CD4-positive, alpha-beta memory T cell (primary cell): ENCODE data around the gene APBB2. TPM values are rescaled to one million over a fixed set of nuclear protein-coding genes. Genes with fewer than 3 reads are reported as not detected.

Experiments
- CTCF ChIA-PET: fragments of 350-600 bp; sonication (Branson Sonifier 250); formaldehyde crosslinking; loops from one replicate; lab custom pipeline; 2021; ENCODE audit warnings: inconsistent platforms; ENCODE audit not compliant: partially characterized antibody; lab: Charles Lee
- POLR2A ChIA-PET: fragments of 350-600 bp; sonication (Branson Sonifier 250); formaldehyde crosslinking; loops from one replicate; lab custom pipeline; 2021; ENCODE audit not compliant: partially characterized antibody; lab: Charles Lee
- DNase-seq, 5 donors: peaks; one replicate each; pipeline versions ENCODE4 v3.0.0 to v3.0.0-alpha.2; 2020 to 2022; ENCODE audit warnings: mixed read lengths in 1 of 5
- H3K27ac ChIP-seq: one replicate; pipeline ENCODE4 v1.7.0; 2013; ENCODE audit warnings: low read depth, low read length
- H3K27me3 ChIP-seq: 2 replicates; pipeline ENCODE4 v1.7.0; 2013; ENCODE audit warnings: mild to moderate bottlenecking, low read length, moderate library complexity; ENCODE audit not compliant: insufficient read depth
- H3K36me3 ChIP-seq: 2 replicates; pipeline ENCODE4 v1.7.0; 2013; ENCODE audit warnings: mild to moderate bottlenecking, low read length, moderate library complexity; ENCODE audit not compliant: insufficient read depth
- H3K4me1 ChIP-seq: 2 replicates; pipeline ENCODE4 v1.7.0; 2013; ENCODE audit warnings: mild to moderate bottlenecking, low read length, moderate library complexity; ENCODE audit not compliant: insufficient read depth
- H3K4me3 ChIP-seq, 2 donors: one replicate each; pipeline ENCODE4 v1.7.0; 2013; ENCODE audit warnings: low read length in 2 of 2, mild to moderate bottlenecking in 1 of 2
- H3K9me3 ChIP-seq, 2 donors: one replicate each; pipeline ENCODE4 v1.7.0; 2013; ENCODE audit warnings: low read length in 2 of 2, control low read depth in 1 of 2; ENCODE audit not compliant: control insufficient read depth in 1 of 2
- H3K27ac Mint-ChIP-seq, 7 donors: one replicate each; pipeline ENCODE4 v1.8.0; 2020 to 2021; ENCODE audit warnings: mixed read lengths in 7 of 7, mild to moderate bottlenecking in 6 of 7, inconsistent platforms in 3 of 7, moderate library complexity in 3 of 7
- H3K27me3 Mint-ChIP-seq, 2 donors: one replicate each; pipeline ENCODE4 v1.8.0; 2020 to 2021; ENCODE audit warnings: mixed read lengths in 2 of 2
- H3K36me3 Mint-ChIP-seq, 2 donors: one replicate each; pipeline ENCODE4 v1.8.0; 2020 to 2021; ENCODE audit warnings: mixed read lengths in 2 of 2, inconsistent platforms in 1 of 2, mild to moderate bottlenecking in 1 of 2
- H3K4me1 Mint-ChIP-seq, 4 donors: one replicate each; pipeline ENCODE4 v1.8.0; 2020 to 2021; ENCODE audit warnings: mixed read lengths in 4 of 4, mild to moderate bottlenecking in 1 of 4
- H3K4me3 Mint-ChIP-seq, 8 donors: one replicate each; pipeline ENCODE4 v1.8.0; 2020 to 2021; ENCODE audit warnings: mixed read lengths in 8 of 8, mild to moderate bottlenecking in 7 of 8, moderate library complexity in 6 of 8, inconsistent platforms in 3 of 8
- H3K9me3 Mint-ChIP-seq, 8 donors: one replicate each; pipeline ENCODE4 v1.8.0; 2020 to 2021; ENCODE audit warnings: mixed read lengths in 8 of 8, mild to moderate bottlenecking in 5 of 8, inconsistent platforms in 3 of 8, moderate library complexity in 1 of 8
- intact Hi-C: fragments of 100-400 bp; cut with micrococcal nuclease; formaldehyde crosslinking; loops from one replicate; pipeline ENCODE4 v1.15.1; 2023
- polyA plus RNA-seq, 2 donors: library from polyadenylated mRNA; unstranded; fragments of 300-500 nt; fragmentation: Illumina TruSeq; gene quantifications; one replicate each; pipeline ENCODE4 v1.2.3, GENCODE V29; 2021
- total RNA-seq, 2 experiments: library from RNA; stranded (reverse); gene quantifications; one replicate each; pipeline ENCODE4 v1.2.3, GENCODE V29; 2021

The APBB2 gene
- total and polyA plus RNA-seq, 4 experiments from 2014 or later, result 0.50 to 0.58 TPM; not detected in 2

- no peaks in the 10 kb centered on the region for H3K9me3 ChIP-seq
- Mint-ChIP-seq H3K36me3 (no peaks in the 10 kb centered on the region), H3K4me3 (no peak overlapping the region), H3K27me3 (peaks cover 4 to 6% of the 10 kb centered on the region in 2 donors), H3K4me1 (no peaks in the 10 kb centered on the region), H3K27ac (peak overlapping the region in 1 of 7 donors; percentile 7), H3K9me3 (peaks cover 0 to 2% (median 0%) of the 10 kb centered on the region in 8 donors)
- H3K4me3 ChIP-seq, result no peak overlapping the region
- no peak for DNase-seq
- ChIA-PET CTCF (no interaction called here), POLR2A (no interaction called here)
- no peaks in the 10 kb centered on the region for H3K36me3 ChIP-seq
- H3K27me3 ChIP-seq, result no peaks in the 10 kb centered on the region
- intact Hi-C loops, result no loop called here
- no peaks in the 10 kb centered on the region for H3K4me1 ChIP-seq
- no peak overlapping the region for H3K27ac ChIP-seq
These were observed 402.0 kb downstream of the APBB2 start for GRCh38 chr4:40812386-40812785.

GRCh38 chr4:40811956-40812355 lies 402.4 kb downstream of the APBB2 start:
- POLR2A ChIA-PET, result no interaction called here
- no peak overlapping the region for H3K27ac Mint-ChIP-seq
- Histone ChIP-seq H3K9me3 (no peaks in the 10 kb centered on the region), H3K4me1 (no peaks in the 10 kb centered on the region), H3K4me3 (no peak overlapping the region), H3K27me3 (no peaks in the 10 kb centered on the region), H3K27ac (no peak overlapping the region), H3K36me3 (no peaks in the 10 kb centered on the region)
- peaks cover 4 to 6% of the 10 kb centered on the region in 2 donors for H3K27me3 Mint-ChIP-seq
- no peaks in the 10 kb centered on the region for H3K4me1 Mint-ChIP-seq
- DNase-seq, result no peak
- H3K9me3 Mint-ChIP-seq, result peaks cover 0 to 2% (median 0%) of the 10 kb centered on the region in 8 donors
- no peaks in the 10 kb centered on the region for H3K36me3 Mint-ChIP-seq
- CTCF ChIA-PET, result no interaction called here
- H3K4me3 Mint-ChIP-seq, result no peak overlapping the region
- intact Hi-C loops, result no loop called here

- H3K27me3 Mint-ChIP-seq, result peaks cover 7% of the 10 kb centered on the region in 2 donors
These were observed 405.4 kb downstream of the APBB2 start for GRCh38 chr4:40808926-40809457.

GRCh38 chr4:40804598-40804997 lies 409.7 kb downstream of the APBB2 start:
- no peak overlapping the region for H3K4me3 ChIP-seq
- H3K4me1 ChIP-seq, result no peaks in the 10 kb centered on the region
- ChIA-PET POLR2A (no interaction called here), CTCF (no interaction called here)
- Mint-ChIP-seq H3K4me1 (peaks cover 0 to 1% (median 0%) of the 10 kb centered on the region in 4 donors), H3K27me3 (peaks cover 5 to 7% of the 10 kb centered on the region in 2 donors), H3K27ac (no peak overlapping the region), H3K9me3 (peaks cover 0 to 3% (median 0%) of the 10 kb centered on the region in 8 donors), H3K4me3 (no peak overlapping the region), H3K36me3 (no peaks in the 10 kb centered on the region)
- H3K9me3 ChIP-seq, result no peaks in the 10 kb centered on the region
- H3K36me3 ChIP-seq, result no peaks in the 10 kb centered on the region
- H3K27ac ChIP-seq, result no peak overlapping the region
- intact Hi-C loops, result no loop called here
- no peak for DNase-seq
- no peaks in the 10 kb centered on the region for H3K27me3 ChIP-seq

More at GRCh38 chr4:40808926-40809457, 405.4 kb downstream of the APBB2 start:
- intact Hi-C loops, result no loop called here
- Histone ChIP-seq H3K4me1 (no peaks in the 10 kb centered on the region), H3K9me3 (no peaks in the 10 kb centered on the region), H3K27me3 (no peaks in the 10 kb centered on the region), H3K36me3 (no peaks in the 10 kb centered on the region), H3K4me3 (no peak overlapping the region), H3K27ac (no peak overlapping the region)
- no peak for DNase-seq
- ChIA-PET POLR2A (no interaction called here), CTCF (no interaction called here)
- H3K36me3 Mint-ChIP-seq, result no peaks in the 10 kb centered on the region
- peaks cover 0 to 2% (median 0%) of the 10 kb centered on the region in 8 donors for H3K9me3 Mint-ChIP-seq
- peaks cover 0 to 1% (median 0%) of the 10 kb centered on the region in 4 donors for H3K4me1 Mint-ChIP-seq
- peak overlapping the region in 1 of 8 donors; percentile 5 for H3K4me3 Mint-ChIP-seq
- H3K27ac Mint-ChIP-seq, result no peak overlapping the region

GRCh38 chr4:40800064-40800463 lies 414.3 kb downstream of the APBB2 start:
- no peaks in the 10 kb centered on the region for H3K36me3 Mint-ChIP-seq
- POLR2A ChIA-PET, result no interaction called here

GRCh38 chr4:40789771-40790170 lies 424.6 kb downstream of the APBB2 start:
- no peak overlapping the region for H3K4me3 ChIP-seq
- Mint-ChIP-seq H3K36me3 (no peaks in the 10 kb centered on the region), H3K27me3 (peaks cover 3 to 7% of the 10 kb centered on the region in 2 donors), H3K4me1 (no peaks in the 10 kb centered on the region), H3K9me3 (no peaks in the 10 kb centered on the region), H3K4me3 (no peak overlapping the region), H3K27ac (no peak overlapping the region)
- ChIA-PET CTCF (no interaction called here), POLR2A (no interaction called here)
- DNase-seq, result no peak
- no peak overlapping the region for H3K27ac ChIP-seq
- no peaks in the 10 kb centered on the region for H3K9me3 ChIP-seq
- no peaks in the 10 kb centered on the region for H3K27me3 ChIP-seq
- H3K36me3 ChIP-seq, result no peaks in the 10 kb centered on the region
- intact Hi-C loops, result no loop called here
- H3K4me1 ChIP-seq, result no peaks in the 10 kb centered on the region

More at GRCh38 chr4:40800064-40800463, 414.3 kb downstream of the APBB2 start:
- no peak for DNase-seq
- Histone ChIP-seq H3K4me1 (no peaks in the 10 kb centered on the region), H3K27me3 (no peaks in the 10 kb centered on the region), H3K9me3 (no peaks in the 10 kb centered on the region), H3K36me3 (no peaks in the 10 kb centered on the region), H3K27ac (no peak overlapping the region), H3K4me3 (no peak overlapping the region)
- Mint-ChIP-seq H3K9me3 (peaks cover 0 to 3% (median 0%) of the 10 kb centered on the region in 8 donors), H3K27me3 (peaks cover 2 to 4% of the 10 kb centered on the region in 2 donors), H3K4me3 (no peak overlapping the region), H3K27ac (no peak overlapping the region), H3K4me1 (peaks cover 0 to 1% (median 0%) of the 10 kb centered on the region in 4 donors)
- intact Hi-C loops, result no loop called here
- CTCF ChIA-PET, result interaction anchor here (0.8 kb wide), 1 partner anchor 22 kb away, joined by 3 read pairs; no protein-coding TSS in a partner anchor

- intact Hi-C loops, result no loop called here
These were observed 425.3 kb downstream of the APBB2 start for GRCh38 chr4:40789031-40789430.

More at GRCh38 chr4:40789031-40789430, 425.3 kb downstream of the APBB2 start:
- POLR2A ChIA-PET, result no interaction called here
- H3K4me1 Mint-ChIP-seq, result no peaks in the 10 kb centered on the region
- no peak overlapping the region for H3K4me3 ChIP-seq
- no peak overlapping the region for H3K27ac ChIP-seq
- CTCF ChIA-PET, result no interaction called here
- DNase-seq, result no peak
- no peak overlapping the region for H3K27ac Mint-ChIP-seq
- H3K27me3 Mint-ChIP-seq, result peaks cover 5 to 8% of the 10 kb centered on the region in 2 donors
- no peak overlapping the region for H3K4me3 Mint-ChIP-seq
- H3K9me3 Mint-ChIP-seq, result no peaks in the 10 kb centered on the region
- H3K9me3 ChIP-seq, result no peaks in the 10 kb centered on the region
- H3K36me3 Mint-ChIP-seq, result no peaks in the 10 kb centered on the region
- no peaks in the 10 kb centered on the region for H3K27me3 ChIP-seq
- H3K4me1 ChIP-seq, result no peaks in the 10 kb centered on the region
- H3K36me3 ChIP-seq, result no peaks in the 10 kb centered on the region
